Hepatocyte (in vitro differentiated cells): ENCODE measurements around the gene B4GALT7. TPM values are rescaled to one million over a fixed set of nuclear protein-coding genes. Genes with fewer than 3 reads are reported as not detected.
A peak's percentile ranks its signal among the peaks of the same experiment; 100 is the strongest.

ENCODE experiments used
- DNase-seq: peaks from one replicate; pipeline ENCODE4 v3.0.0-alpha.2; 2016; ENCODE audit warnings: low spot score
- H2AFZ ChIP-seq: fragments of 200-600 bp; sonication (generic); 2 replicates; pipeline ENCODE4 v1.6.0; 2016; ENCODE audit warnings: antibody characterized with exemption, mild to moderate bottlenecking
- H3K27ac ChIP-seq: fragments of 200-600 bp; sonication (generic); 2 replicates; pipeline ENCODE4 v1.5.1; 2016; ENCODE audit warnings: mild to moderate bottlenecking
- H3K27me3 ChIP-seq: fragments of 200-600 bp; sonication (generic); 2 replicates; pipeline ENCODE4 v1.6.1; 2016
- H3K36me3 ChIP-seq: fragments of 200-600 bp; sonication (generic); replicated peaks from 2 replicates; pipeline ENCODE4 v1.5.1; 2016; ENCODE audit warnings: low read depth; ENCODE audit not compliant: insufficient read depth
- H3K4me1 ChIP-seq: fragments of 200-600 bp; sonication (generic); 2 replicates; pipeline ENCODE4 v1.5.1; 2016; ENCODE audit warnings: mild to moderate bottlenecking, moderate library complexity; ENCODE audit not compliant: insufficient read depth
- H3K4me2 ChIP-seq: fragments of 200-600 bp; sonication (generic); 2 replicates; pipeline ENCODE4 v1.6.0; 2016
- H3K4me3 ChIP-seq: fragments of 200-600 bp; sonication (generic); 2 replicates; pipeline ENCODE4 v1.5.1; 2016; ENCODE audit warnings: mild to moderate bottlenecking
- H3K79me2 ChIP-seq: fragments of 200-600 bp; sonication (generic); 2 replicates; pipeline ENCODE4 v1.6.0; 2017; ENCODE audit warnings: mild to moderate bottlenecking
- H3K9me2 ChIP-seq: fragments of 200-600 bp; sonication (generic); replicated peaks from 2 replicates; pipeline ENCODE4 v1.6.0; 2017; ENCODE audit warnings: mild to moderate bottlenecking; ENCODE audit not compliant: insufficient read depth
- H3K9me3 ChIP-seq: fragments of 200-600 bp; sonication (generic); 2 replicates; pipeline ENCODE4 v1.5.1; 2016; ENCODE audit warnings: low read depth, mild to moderate bottlenecking
- H4K20me1 ChIP-seq: fragments of 200-600 bp; sonication (generic); 2 replicates; pipeline ENCODE4 v1.6.0; 2016; ENCODE audit warnings: mild to moderate bottlenecking; ENCODE audit not compliant: insufficient read depth, poor library complexity, severe bottlenecking
- CTCF ChIP-seq: fragments of 200-600 bp; sonication (generic); IDR thresholded peaks from 2 replicates; pipeline ENCODE4 v1.5.1; 2016; ENCODE audit warnings: antibody characterized with exemption, mild to moderate bottlenecking; ENCODE audit not compliant: poor library complexity
- EZH2 ChIP-seq: fragments of 200-600 bp; sonication (generic); IDR thresholded peaks from 2 replicates; pipeline ENCODE4 v1.6.1; 2016; ENCODE audit warnings: antibody characterized with exemption, mild to moderate bottlenecking, borderline replicate concordance
- EZH2phosphoT487 ChIP-seq: fragments of 200-600 bp; sonication (generic); IDR thresholded peaks from one replicate; pipeline ENCODE4 v1.6.1; 2018; ENCODE audit warnings: antibody characterized with exemption, mild to moderate bottlenecking, low read depth, moderate library complexity; ENCODE audit not compliant: unreplicated experiment, severe bottlenecking
- WGBS: methylation state at CpG from one replicate; pipeline ENCODE4 v1.1.6; 2016; ENCODE audit warnings: low lambda C conversion rate; ENCODE audit errors: missing lambda C conversion rate; 5-methylcytosine and 5-hydroxymethylcytosine counted together
- polyA plus RNA-seq: library from polyadenylated mRNA; unstranded; fragments of >200 nt; fragmentation: Nextera tagmentation; extraction: Ambion mirVana; gene quantifications from 2 replicates; pipeline ENCODE4 v1.2.1, GENCODE V29; 2016
- total RNA-seq: library from RNA; depleted of rRNA; stranded (reverse); fragments of >200 nt; gene quantifications from 2 replicates; pipeline ENCODE4 v1.2.3, GENCODE V29; 2014

B4GALT7 gene
- total and polyA plus RNA-seq, 2 experiments from 2014 or later: 28.5 to 60.7 TPM

GRCh38 chr5:177592010-177592834 is 7.7 kb upstream of the B4GALT7 start, which contains the start of gene TMED9:
TSS of gene TMED9 (plus strand) at chr5:177592203. CDS start at chr5:177592215, 12 bp downstream.
- 1% methylated on average over 57 of the region's 71 CpGs for WGBS
- no peak for TF ChIP-seq EZH2
- Histone ChIP-seq H3K36me3 (no peaks in the 10 kb centered on the region), H3K9me2 (no peaks in the 10 kb centered on the region), H3K4me1 (peaks cover 11% of the 10 kb centered on the region), H3K79me2 (peaks cover 18% of the 10 kb centered on the region), H3K27me3 (no peaks in the 10 kb centered on the region), H2AFZ (peak within 1 kb of the TSS; percentile 91), H3K27ac (peak within 1 kb of the TSS; percentile 90), H3K4me2 (peak within 1 kb of the TSS; percentile 94), H3K4me3 (peak within 1 kb of the TSS; percentile 97), H4K20me1 (no peaks in the 10 kb centered on the region), H3K9me3 (no peaks in the 10 kb centered on the region)
- DNase-seq: peak; percentile 94

DNA sequence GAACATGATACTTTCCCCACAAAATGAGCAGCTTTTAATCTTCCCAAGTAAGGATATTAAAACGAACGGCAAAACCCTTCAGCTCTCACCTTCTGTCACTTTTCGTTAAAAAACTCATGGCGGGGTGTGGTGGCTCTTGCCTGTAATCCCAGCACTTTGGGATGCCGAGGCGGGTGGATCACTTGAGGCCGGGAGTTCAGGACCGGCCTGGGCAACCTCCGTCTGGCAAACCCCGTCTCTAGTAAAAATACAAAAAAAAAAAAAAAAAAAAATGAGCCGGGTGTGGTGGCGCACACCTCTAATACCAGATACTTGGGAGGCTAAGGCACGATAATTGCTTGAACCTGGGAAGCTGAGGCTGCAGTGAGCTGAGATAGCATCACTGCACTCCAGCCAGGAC is 7.0 kb upstream of the B4GALT7 start:
- 82% methylated on average over 13 of the region's 13 CpGs for WGBS
- no peaks in the 10 kb centered on the region for H3K36me3 ChIP-seq
- no peaks in the 10 kb centered on the region for H3K27me3 ChIP-seq
- H3K79me2 ChIP-seq: peaks cover 18% of the 10 kb centered on the region
- no peaks in the 10 kb centered on the region for H3K9me3 ChIP-seq
- peak overlapping the region; percentile 90 for H3K27ac ChIP-seq
- peak overlapping the region; percentile 97 for H3K4me3 ChIP-seq
- peak overlapping the region; percentile 94 for H3K4me2 ChIP-seq
- no peak overlapping the region for H2AFZ ChIP-seq
- TF ChIP-seq EZH2 (no peak), CTCF (no peak), EZH2phosphoT487 (no peak)
- H3K9me2 ChIP-seq: no peaks in the 10 kb centered on the region
- peaks cover 9% of the 10 kb centered on the region for H3K4me1 ChIP-seq
- no peak for DNase-seq
- no peaks in the 10 kb centered on the region for H4K20me1 ChIP-seq

DNA sequence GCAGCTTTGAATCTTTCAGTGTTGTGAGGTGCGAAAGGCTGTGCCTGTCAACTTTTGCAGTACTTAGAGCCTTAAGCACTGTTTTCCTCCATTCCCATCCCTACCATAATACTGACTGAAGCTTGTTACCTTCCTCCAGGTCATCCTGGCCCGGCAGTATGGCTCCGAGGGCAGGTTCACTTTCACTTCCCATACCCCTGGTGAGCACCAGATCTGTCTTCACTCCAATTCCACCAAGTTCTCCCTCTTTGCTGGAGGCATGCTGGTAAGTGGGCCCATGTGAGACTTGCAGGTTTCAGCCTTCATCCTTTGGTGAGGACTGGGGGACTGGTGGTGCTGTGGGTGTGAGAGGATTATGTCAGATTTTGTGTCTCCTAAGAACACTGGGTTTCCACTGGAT is 6.4 kb upstream of the B4GALT7 start:
- Histone ChIP-seq H3K36me3 (no peaks in the 10 kb centered on the region), H3K27me3 (no peaks in the 10 kb centered on the region), H3K4me1 (peaks cover 7% of the 10 kb centered on the region), H4K20me1 (no peaks in the 10 kb centered on the region), H3K9me2 (no peaks in the 10 kb centered on the region), H3K9me3 (no peaks in the 10 kb centered on the region), H3K27ac (no peak overlapping the region), H3K4me2 (peak overlapping the region; percentile 94), H2AFZ (no peak overlapping the region), H3K4me3 (no peak overlapping the region), H3K79me2 (peaks cover 18% of the 10 kb centered on the region)
- WGBS: 96% methylated on average over 3 of the region's 3 CpGs
- no peak for DNase-seq
- TF ChIP-seq EZH2 (no peak), EZH2phosphoT487 (no peak), CTCF (no peak)

DNA sequence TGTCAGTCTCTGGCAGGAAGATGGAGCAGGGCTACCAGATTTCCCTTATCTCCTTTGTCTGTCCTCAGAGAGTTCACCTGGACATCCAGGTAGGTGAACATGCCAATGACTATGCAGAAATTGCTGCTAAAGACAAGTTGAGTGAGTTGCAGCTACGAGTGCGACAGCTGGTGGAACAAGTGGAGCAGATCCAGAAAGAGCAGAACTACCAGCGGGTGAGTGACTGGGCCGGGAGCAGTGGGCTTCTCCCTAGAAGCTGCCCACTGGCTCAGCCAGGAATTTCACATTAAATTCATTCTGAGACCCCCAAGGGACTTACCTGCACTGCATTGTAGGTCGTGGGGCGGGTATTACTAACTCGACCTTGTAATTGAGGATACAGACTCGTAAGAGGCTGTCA is 5.9 kb upstream of the B4GALT7 start:
- H4K20me1 ChIP-seq: no peaks in the 10 kb centered on the region
- no peaks in the 10 kb centered on the region for H3K36me3 ChIP-seq
- no peaks in the 10 kb centered on the region for H3K9me3 ChIP-seq
- H2AFZ ChIP-seq: no peak overlapping the region
- 97% methylated on average over 8 of the region's 8 CpGs for WGBS
- no peaks in the 10 kb centered on the region for H3K27me3 ChIP-seq
- H3K4me2 ChIP-seq: no peak overlapping the region
- H3K4me1 ChIP-seq: peaks cover 7% of the 10 kb centered on the region
- TF ChIP-seq EZH2 (no peak), EZH2phosphoT487 (no peak), CTCF (no peak)
- DNase-seq: no peak
- no peaks in the 10 kb centered on the region for H3K9me2 ChIP-seq
- H3K4me3 ChIP-seq: no peak overlapping the region
- no peak overlapping the region for H3K27ac ChIP-seq
- H3K79me2 ChIP-seq: peaks cover 18% of the 10 kb centered on the region
